ENCODE results near the gene GXYLT1. TPM values are rescaled to one million over a fixed set of nuclear protein-coding genes. Genes with fewer than 3 reads are reported as not detected.
A peak's percentile ranks its signal among the peaks of the same experiment; 100 is the strongest.

The GXYLT1 gene
- total and polyA plus RNA-seq, 2 of the 13 experiments (the other 11 are each of a cell fraction or from before 2014, with no cell fraction given): 7.8 to 17.0 TPM

DNA sequence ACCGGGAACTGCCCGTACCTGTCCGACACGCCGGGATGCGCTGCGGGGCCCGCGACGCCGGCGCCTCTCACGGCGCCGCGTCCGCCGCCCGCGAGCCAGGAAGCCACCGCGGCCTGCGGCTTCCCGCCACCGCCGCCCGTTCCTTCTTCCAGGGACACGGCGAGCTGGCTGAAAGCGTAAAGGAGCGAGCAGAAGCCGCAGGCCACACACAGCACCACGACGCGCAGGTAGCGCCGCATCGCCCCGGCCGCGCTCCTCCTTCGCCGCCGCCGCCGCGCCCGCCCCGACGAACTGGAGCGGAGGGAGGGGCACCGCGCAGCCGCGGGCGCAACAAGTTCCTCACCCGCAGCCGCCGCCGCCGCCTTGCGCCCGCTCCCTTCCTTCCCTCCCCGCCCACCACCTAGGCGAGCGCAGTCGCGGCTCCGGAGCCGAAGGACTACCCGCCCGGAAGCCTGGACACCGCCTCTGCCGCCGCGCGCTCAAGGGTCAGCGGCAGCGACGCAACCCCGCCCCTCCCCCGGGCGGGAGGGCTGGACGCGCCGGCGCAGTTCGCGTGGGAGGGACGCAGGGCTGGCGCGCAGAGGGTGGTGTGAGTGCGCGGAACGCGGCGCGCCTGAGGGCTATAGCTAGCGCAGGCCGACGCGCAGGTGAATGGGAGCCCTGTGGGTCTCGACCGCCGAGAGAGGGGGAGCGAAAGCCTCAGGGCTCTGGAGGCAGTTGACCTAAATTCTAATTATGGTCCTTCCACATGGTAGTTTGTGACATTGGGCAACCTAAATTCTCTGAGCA, at the start of gene GXYLT1 (continued):
- TF ChIP-seq, protein P1, sequence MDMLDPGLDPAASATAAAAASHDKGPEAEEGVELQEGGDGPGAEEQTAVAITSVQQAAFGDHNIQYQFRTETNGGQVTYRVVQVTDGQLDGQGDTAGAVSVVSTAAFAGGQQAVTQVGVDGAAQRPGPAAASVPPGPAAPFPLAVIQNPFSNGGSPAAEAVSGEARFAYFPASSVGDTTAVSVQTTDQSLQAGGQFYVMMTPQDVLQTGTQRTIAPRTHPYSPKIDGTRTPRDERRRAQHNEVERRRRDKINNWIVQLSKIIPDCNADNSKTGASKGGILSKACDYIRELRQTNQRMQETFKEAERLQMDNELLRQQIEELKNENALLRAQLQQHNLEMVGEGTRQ (IDR thresholded peaks at IDR 0.05; ENCODE audit: low read depth, low read length): no peak
- TF ChIP-seq, protein P1 (CRISPR knock-in tag; IDR thresholded peaks at IDR 0.05; ENCODE audit: borderline replicate concordance): no peak
- TF ChIP-seq, protein P2, sequence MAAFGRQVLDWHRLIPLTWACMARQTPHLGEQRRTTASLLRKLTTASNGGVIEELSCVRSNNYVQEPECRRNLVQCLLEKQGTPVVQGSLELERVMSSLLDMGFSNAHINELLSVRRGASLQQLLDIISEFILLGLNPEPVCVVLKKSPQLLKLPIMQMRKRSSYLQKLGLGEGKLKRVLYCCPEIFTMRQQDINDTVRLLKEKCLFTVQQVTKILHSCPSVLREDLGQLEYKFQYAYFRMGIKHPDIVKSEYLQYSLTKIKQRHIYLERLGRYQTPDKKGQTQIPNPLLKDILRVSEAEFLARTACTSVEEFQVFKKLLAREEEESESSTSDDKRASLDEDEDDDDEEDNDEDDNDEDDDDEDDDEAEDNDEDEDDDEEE (CRISPR knock-in tag; IDR thresholded peaks at IDR 0.05): no peak; the same call in 1 of the 2 replicates
- TF ChIP-seq ZNF598 (CRISPR knock-in tag; IDR thresholded peaks at IDR 0.05; ENCODE audit: borderline replicate concordance) (peak; percentile 84; the same call in 1 of the 2 replicates), PAX8 (CRISPR knock-in tag; IDR thresholded peaks at IDR 0.05; ENCODE audit: borderline replicate concordance) (peak; percentile 20; the same call in 1 of the 2 replicates), ZNF350 (CRISPR knock-in tag; IDR thresholded peaks at IDR 0.05; ENCODE audit: borderline replicate concordance, low read depth) (peak; percentile 44; the same call in 1 of the 2 replicates), PHF20 (CRISPR knock-in tag; IDR thresholded peaks at IDR 0.05) (peak; percentile 68), ZBTB8A (CRISPR knock-in tag; IDR thresholded peaks at IDR 0.05; ENCODE audit: borderline replicate concordance, low read depth) (no peak), RCOR2 (CRISPR knock-in tag; IDR thresholded peaks at IDR 0.05) (no peak), NFRKB (IDR thresholded peaks at IDR 0.05) (no peak), FIP1L1 (IDR thresholded peaks at IDR 0.05; ENCODE audit: borderline replicate concordance, insufficient read depth, low read depth, low read length) (no peak), ZNF652 (CRISPR knock-in tag; IDR thresholded peaks at IDR 0.05; ENCODE audit: borderline replicate concordance, low read depth) (no peak), ZFP36L1 (CRISPR knock-in tag; IDR thresholded peaks at IDR 0.05) (peak; percentile 91)
- TF ChIP-seq, protein P3, sequence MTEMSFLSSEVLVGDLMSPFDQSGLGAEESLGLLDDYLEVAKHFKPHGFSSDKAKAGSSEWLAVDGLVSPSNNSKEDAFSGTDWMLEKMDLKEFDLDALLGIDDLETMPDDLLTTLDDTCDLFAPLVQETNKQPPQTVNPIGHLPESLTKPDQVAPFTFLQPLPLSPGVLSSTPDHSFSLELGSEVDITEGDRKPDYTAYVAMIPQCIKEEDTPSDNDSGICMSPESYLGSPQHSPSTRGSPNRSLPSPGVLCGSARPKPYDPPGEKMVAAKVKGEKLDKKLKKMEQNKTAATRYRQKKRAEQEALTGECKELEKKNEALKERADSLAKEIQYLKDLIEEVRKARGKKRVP (CRISPR knock-in tag; IDR thresholded peaks at IDR 0.05): peak in 1 of 2 experiments; percentile 46; a peak in 1 of 4 replicates
- TF ChIP-seq, protein P4, sequence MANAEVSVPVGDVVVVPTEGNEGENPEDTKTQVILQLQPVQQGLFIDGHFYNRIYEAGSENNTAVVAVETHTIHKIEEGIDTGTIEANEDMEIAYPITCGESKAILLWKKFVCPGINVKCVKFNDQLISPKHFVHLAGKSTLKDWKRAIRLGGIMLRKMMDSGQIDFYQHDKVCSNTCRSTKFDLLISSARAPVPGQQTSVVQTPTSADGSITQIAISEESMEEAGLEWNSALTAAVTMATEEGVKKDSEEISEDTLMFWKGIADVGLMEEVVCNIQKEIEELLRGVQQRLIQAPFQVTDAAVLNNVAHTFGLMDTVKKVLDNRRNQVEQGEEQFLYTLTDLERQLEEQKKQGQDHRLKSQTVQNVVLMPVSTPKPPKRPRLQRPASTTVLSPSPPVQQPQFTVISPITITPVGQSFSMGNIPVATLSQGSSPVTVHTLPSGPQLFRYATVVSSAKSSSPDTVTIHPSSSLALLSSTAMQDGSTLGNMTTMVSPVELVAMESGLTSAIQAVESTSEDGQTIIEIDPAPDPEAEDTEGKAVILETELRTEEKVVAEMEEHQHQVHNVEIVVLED (CRISPR knock-in tag; IDR thresholded peaks at IDR 0.05; ENCODE audit: borderline replicate concordance): peak; percentile 95
- TF ChIP-seq, protein P5, sequence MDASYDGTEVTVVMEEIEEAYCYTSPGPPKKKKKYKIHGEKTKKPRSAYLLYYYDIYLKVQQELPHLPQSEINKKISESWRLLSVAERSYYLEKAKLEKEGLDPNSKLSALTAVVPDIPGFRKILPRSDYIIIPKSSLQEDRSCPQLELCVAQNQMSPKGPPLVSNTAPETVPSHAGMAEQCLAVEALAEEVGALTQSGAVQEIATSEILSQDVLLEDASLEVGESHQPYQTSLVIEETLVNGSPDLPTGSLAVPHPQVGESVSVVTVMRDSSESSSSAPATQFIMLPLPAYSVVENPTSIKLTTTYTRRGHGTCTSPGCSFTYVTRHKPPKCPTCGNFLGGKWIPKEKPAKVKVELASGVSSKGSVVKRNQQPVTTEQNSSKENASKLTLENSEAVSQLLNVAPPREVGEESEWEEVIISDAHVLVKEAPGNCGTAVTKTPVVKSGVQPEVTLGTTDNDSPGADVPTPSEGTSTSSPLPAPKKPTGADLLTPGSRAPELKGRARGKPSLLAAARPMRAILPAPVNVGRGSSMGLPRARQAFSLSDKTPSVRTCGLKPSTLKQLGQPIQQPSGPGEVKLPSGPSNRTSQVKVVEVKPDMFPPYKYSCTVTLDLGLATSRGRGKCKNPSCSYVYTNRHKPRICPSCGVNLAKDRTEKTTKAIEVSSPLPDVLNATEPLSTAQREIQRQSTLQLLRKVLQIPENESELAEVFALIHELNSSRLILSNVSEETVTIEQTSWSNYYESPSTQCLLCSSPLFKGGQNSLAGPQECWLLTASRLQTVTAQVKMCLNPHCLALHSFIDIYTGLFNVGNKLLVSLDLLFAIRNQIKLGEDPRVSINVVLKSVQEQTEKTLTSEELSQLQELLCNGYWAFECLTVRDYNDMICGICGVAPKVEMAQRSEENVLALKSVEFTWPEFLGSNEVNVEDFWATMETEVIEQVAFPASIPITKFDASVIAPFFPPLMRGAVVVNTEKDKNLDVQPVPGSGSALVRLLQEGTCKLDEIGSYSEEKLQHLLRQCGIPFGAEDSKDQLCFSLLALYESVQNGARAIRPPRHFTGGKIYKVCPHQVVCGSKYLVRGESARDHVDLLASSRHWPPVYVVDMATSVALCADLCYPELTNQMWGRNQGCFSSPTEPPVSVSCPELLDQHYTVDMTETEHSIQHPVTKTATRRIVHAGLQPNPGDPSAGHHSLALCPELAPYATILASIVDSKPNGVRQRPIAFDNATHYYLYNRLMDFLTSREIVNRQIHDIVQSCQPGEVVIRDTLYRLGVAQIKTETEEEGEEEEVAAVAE (CRISPR knock-in tag; IDR thresholded peaks at IDR 0.05; ENCODE audit: borderline replicate concordance): no peak

Measured in HepG2 (cell line).